ENCODE results near the gene RUBCN. TPM values are rescaled to one million over a fixed set of nuclear protein-coding genes. Genes with fewer than 3 reads are reported as not detected.

The RUBCN gene
- total and polyA plus RNA-seq, 9 of the 15 experiments (the other 6 are each of a cell fraction or from before 2014, with no cell fraction given), result 8.4 to 24.0 (median 11.9) TPM

- TF ChIP-seq MTF1 (CRISPR knock-in tag; IDR thresholded peaks at IDR 0.05; ENCODE audit: borderline replicate concordance), result no peak
- 0 out of 2 replicates have a peak, but pooled peaks have one; percentile 47 for TF ChIP-seq E2F5 (CRISPR knock-in tag; IDR thresholded peaks at IDR 0.05)
- TF ChIP-seq ZNF57 (CRISPR knock-in tag; IDR thresholded peaks at IDR 0.05), result no peak
- no peak for TF ChIP-seq ZNF431 (CRISPR knock-in tag; IDR thresholded peaks at IDR 0.05)
- peak; percentile 59; the same call in 1 of the 2 replicates for TF ChIP-seq CREB1 (IDR thresholded peaks at IDR 0.05)
- no peak; the same call in 1 of the 2 replicates for TF ChIP-seq CREB1 (CRISPR knock-in tag; IDR thresholded peaks at IDR 0.05)
- TF ChIP-seq ZBTB5 (IDR thresholded peaks at IDR 0.05), result no peak
- no peak for TF ChIP-seq ATF4 (CRISPR knock-in tag; IDR thresholded peaks at IDR 0.05)
- TF ChIP-seq NR1H2 (CRISPR knock-in tag; IDR thresholded peaks at IDR 0.05), result no peak
- TF ChIP-seq STAT5A (IDR thresholded peaks at IDR 0.05; ENCODE audit: borderline replicate concordance, low read length), result no peak
- no peak for TF ChIP-seq ZNF253 (CRISPR knock-in tag; conservative IDR thresholded peaks at IDR 0.05)
- TF ChIP-seq POLR2H (tag; IDR thresholded peaks at IDR 0.05; ENCODE audit: low read depth), result no peak
- TF ChIP-seq BCOR (IDR thresholded peaks at IDR 0.05), result peak; percentile 30; the same call in 1 of the 2 replicates
- TF ChIP-seq CXXC5 (CRISPR knock-in tag; IDR thresholded peaks at IDR 0.05), result no peak
- TF ChIP-seq NBN (IDR thresholded peaks at IDR 0.05; ENCODE audit: low read depth), result peak; percentile 29; the same call in 1 of the 2 replicates
- no peak for TF ChIP-seq CGGBP1 (CRISPR knock-in tag; IDR thresholded peaks at IDR 0.05)
- TF ChIP-seq CBFB (CRISPR knock-in tag; IDR thresholded peaks at IDR 0.05), result no peak
- TF ChIP-seq ZZZ3 (IDR thresholded peaks at IDR 0.05), result no peak
- TF ChIP-seq SREBF1 (IDR thresholded peaks at IDR 0.05; ENCODE audit: borderline replicate concordance, low read depth, low read length), result no peak
- TF ChIP-seq ZNF740 (CRISPR knock-in tag; IDR thresholded peaks at IDR 0.05), result peak; percentile 83
- TF ChIP-seq ZNF740 (tag; IDR thresholded peaks at IDR 0.05), result no peak
- TF ChIP-seq ZNF778 (CRISPR knock-in tag; IDR thresholded peaks at IDR 0.05), result no peak
- TF ChIP-seq JUND (IDR thresholded peaks at IDR 0.05; ENCODE audit: borderline replicate concordance, low read depth, low read length), result no peak
- TF ChIP-seq JUND (tag; IDR thresholded peaks at IDR 0.05; ENCODE audit: borderline replicate concordance, low read depth, low read length), result 0 out of 3 replicates have a peak, but pooled peaks have one; percentile 27
- TF ChIP-seq MCM3 (IDR thresholded peaks at IDR 0.05), result no peak
- no peak for TF ChIP-seq POLR2A (conservative IDR thresholded peaks at IDR 0.05)
- TF ChIP-seq CBFA2T3 (IDR thresholded peaks at IDR 0.05), result peak; percentile 19; the same call in 1 of the 2 replicates
- no peak for TF ChIP-seq DACH1 (IDR thresholded peaks at IDR 0.05; ENCODE audit: partially characterized antibody)
- no peak for TF ChIP-seq SMARCA5 (IDR thresholded peaks at IDR 0.05)
- TF ChIP-seq ASH1L (IDR thresholded peaks at IDR 0.05; ENCODE audit: borderline replicate concordance, low read depth, partially characterized antibody), result no peak
These were observed 12.6 kb upstream of the RUBCN start (continued) for GRCh38 chr3:197749315-197749600.
